T1000 (cell line): ENCODE data around the gene BUB1.
"Not testable (repeated sequence)": the region's sequence is repeated elsewhere in the genome, so short reads cannot be mapped to it uniquely, and the experiment has no call there.

Experiments
- DNase-seq: peaks from one replicate; lab custom pipeline; 2025; ENCODE audit warnings: mixed read lengths; lab: John Stamatoyannopoulos, UW

The BUB1 gene

GRCh38 chr2:110602139-110602538 lies 75.7 kb downstream of the BUB1 start:
- DNase-seq, result not testable (repeated sequence)

- not testable (repeated sequence) for DNase-seq
Observed at GRCh38 chr2:110591973-110592372, 85.9 kb downstream of the BUB1 start.

- DNase-seq, result not testable (repeated sequence)
Observed at GRCh38 chr2:110589677-110590330, 88.1 kb downstream of the BUB1 start.

- DNase-seq, result not testable (repeated sequence)
Observed at GRCh38 chr2:110588520-110588919, 89.3 kb downstream of the BUB1 start.
